HCT116 (cell line): Measurements from ENCODE around the gene LEKR1. TPM values are rescaled to one million over a fixed set of nuclear protein-coding genes. Genes with fewer than 3 reads are reported as not detected.
"Not testable (repeated sequence)": the region's sequence is repeated elsewhere in the genome, so short reads cannot be mapped to it uniquely, and the experiment has no call there.

ENCODE experiments used
- ATAC-seq: fragments of 200-7000 bp; cut with Tn5 transposase; 2 replicates; pipeline ENCODE4 v1.9.1; 2020; ENCODE audit warnings: mild to moderate bottlenecking, moderate library complexity
- BruUV-seq: library from RNA; stranded (reverse); fragments of 400-500 nt; replicated peaks from 2 replicates; lab custom pipeline; 2021; lab: Mats Ljungman, UMichigan
- CTCF ChIA-PET: fragments of 300-600 bp; sonication (Branson Sonifier 250); formaldehyde crosslinking; loops from one replicate; lab custom pipeline; 2021; ENCODE audit warnings: antibody characterized with exemption; lab: Charles Lee
- POLR2A ChIA-PET: fragments of 300-600, 350-600 bp; sonication (Branson Sonifier 250); formaldehyde crosslinking; loops from one replicate; lab custom pipeline; 2021; ENCODE audit warnings: antibody characterized with exemption; lab: Charles Lee
- RAD21 ChIA-PET, 2 experiments: fragments of 300-600 bp; sonication (Branson Sonifier 250); formaldehyde crosslinking; loops; one replicate each; lab custom pipeline; 2023; ENCODE audit warnings: low total read pairs in 2 of 2; ENCODE audit not compliant: uncharacterized antibody in 2 of 2, unreplicated experiment in 2 of 2, low non-redundant PET in 1 of 2; lab: Charles Lee
- DNase-seq: peaks from one replicate; pipeline ENCODE4 v3.0.0-alpha.2; 2010; ENCODE audit warnings: low read depth, low spot score
- H2AFZ ChIP-seq: fragments of 200-600 bp; shearing (Covaris generic), sonication (generic); 2 replicates; pipeline ENCODE4 v1.6.1; 2017; ENCODE audit warnings: low read depth, mixed run types, mixed read lengths, antibody characterized with exemption, low read length; ENCODE audit not compliant: poor library complexity, severe bottlenecking
- H3K27ac ChIP-seq: 2 replicates; pipeline ENCODE4 v1.5.1; 2012; ENCODE audit warnings: low read depth, low read length
- H3K27me3 ChIP-seq: fragments of 200-600 bp; sonication (generic); 2 replicates; pipeline ENCODE4 v1.6.1; 2016; ENCODE audit warnings: mixed run types, low read length, mixed read lengths; ENCODE audit not compliant: insufficient read depth
- H3K36me3 ChIP-seq, 2 experiments: fragments of 200-500 bp in 1 of 2; fragments of 200-600 bp in 1 of 2; sonication (Bioruptor generic) in 1 of 2; sonication (generic) in 1 of 2; 2 replicates each; pipeline versions ENCODE4 v1.5.1 to v1.6.1; 2014 to 2016; ENCODE audit warnings: low read length in 2 of 2, inconsistent platforms in 1 of 2, mixed read lengths in 1 of 2, mixed run types in 1 of 2; ENCODE audit not compliant: insufficient read depth in 2 of 2, control insufficient read depth in 1 of 2
- H3K4me1 ChIP-seq, 2 experiments: fragments of 200-600 bp in 1 of 2; sonication (generic) in 1 of 2; 2 replicates each; pipeline versions ENCODE4 v1.5.1 to v1.6.1; 2012 to 2017; ENCODE audit warnings: low read length in 2 of 2, inconsistent platforms in 1 of 2, mild to moderate bottlenecking in 1 of 2, mixed read lengths in 1 of 2, mixed run types in 1 of 2, moderate library complexity in 1 of 2; ENCODE audit not compliant: insufficient read depth in 2 of 2, control insufficient read depth in 1 of 2
- H3K4me2 ChIP-seq: fragments of 200-600 bp; sonication (generic); 2 replicates; pipeline ENCODE4 v1.6.1; 2017; ENCODE audit warnings: mixed run types, low read length, mixed read lengths
- H3K4me3 ChIP-seq, 2 experiments: fragments of 200-600 bp in 1 of 2; sonication (generic) in 1 of 2; replicated peaks in 1 of 2; 2 replicates each; pipeline ENCODE4 v1.5.1; 2011 to 2016; ENCODE audit warnings: low read length in 2 of 2, control low read depth in 1 of 2, low read depth in 1 of 2, mild to moderate bottlenecking in 1 of 2, mixed read lengths in 1 of 2, mixed run types in 1 of 2
- H3K79me2 ChIP-seq: fragments of 200-600 bp; sonication (generic); 2 replicates; pipeline ENCODE4 v1.6.1; 2017; ENCODE audit warnings: mild to moderate bottlenecking, mixed run types, low read length, moderate library complexity, mixed read lengths; ENCODE audit not compliant: insufficient read depth
- H3K9ac ChIP-seq: fragments of 200-600 bp; sonication (generic); 2 replicates; pipeline ENCODE4 v1.6.1; 2016; ENCODE audit warnings: low read length, mixed read lengths
- H3K9me2 ChIP-seq: fragments of 200-600 bp; sonication (generic), shearing (Covaris generic); 2 replicates; pipeline ENCODE4 v1.6.1; 2017; ENCODE audit warnings: mixed run types, mild to moderate bottlenecking, moderate library complexity; ENCODE audit not compliant: insufficient read depth
- H3K9me3 ChIP-seq, 2 experiments: fragments of 200-500 bp in 1 of 2; fragments of 200-600 bp in 1 of 2; sonication (Bioruptor generic) in 1 of 2; sonication (generic) in 1 of 2; 2 replicates each; pipeline ENCODE4 v1.6.1; 2014 to 2017; ENCODE audit warnings: low read length in 2 of 2, mixed read lengths in 2 of 2, inconsistent platforms in 1 of 2, low read depth in 1 of 2, mild to moderate bottlenecking in 1 of 2, mixed run types in 1 of 2, moderate library complexity in 1 of 2; ENCODE audit not compliant: control insufficient read depth in 1 of 2, insufficient read depth in 1 of 2
- H4K20me1 ChIP-seq: fragments of 200-600 bp; sonication (generic), shearing (Covaris generic); 2 replicates; pipeline ENCODE4 v1.6.1; 2017; ENCODE audit warnings: mixed run types, mild to moderate bottlenecking, moderate library complexity; ENCODE audit not compliant: insufficient read depth
- CBX3 ChIP-seq: IDR thresholded peaks from 2 replicates; pipeline ENCODE4 v1.6.1; 2012; ENCODE audit warnings: low read depth
- EGR1 ChIP-seq: IDR thresholded peaks from 2 replicates; pipeline ENCODE4 v1.6.1; 2012; ENCODE audit warnings: low read depth
- EZH2phosphoT487 ChIP-seq: fragments of 200-600 bp; IDR thresholded peaks from 2 replicates; pipeline ENCODE4 v1.6.1; 2018; ENCODE audit warnings: antibody characterized with exemption, borderline replicate concordance
- JUND ChIP-seq: IDR thresholded peaks from 2 replicates; pipeline ENCODE4 v1.6.1; 2012
- RAD21 ChIP-seq: IDR thresholded peaks from 2 replicates; pipeline ENCODE4 v1.6.1; 2012; ENCODE audit warnings: low read depth, mild to moderate bottlenecking
- TCF7L2 ChIP-seq: IDR thresholded peaks from 2 replicates; pipeline ENCODE4 v1.7.0; 2011; ENCODE audit warnings: borderline replicate concordance, inconsistent platforms; ENCODE audit not compliant: insufficient read depth, insufficient read length; ENCODE audit errors: extremely low read depth
- YY1 ChIP-seq: IDR thresholded peaks from 2 replicates; pipeline ENCODE4 v1.6.1; 2011; ENCODE audit warnings: low read length, low read depth, moderate library complexity, mild to moderate bottlenecking; ENCODE audit not compliant: insufficient replicate concordance; ENCODE audit errors: extremely low read depth
- ZFX ChIP-seq: fragments of 450-650 bp; IDR thresholded peaks from 2 replicates; pipeline ENCODE4 v1.6.1; 2017
- intact Hi-C: fragments of 100-400 bp; cut with micrococcal nuclease; formaldehyde crosslinking; loops from 2 replicates; pipeline ENCODE4 v1.10.0; 2022
- total RNA-seq: library from RNA; stranded (reverse); gene quantifications from one replicate; pipeline ENCODE4 v1.2.1, GENCODE V29; 2021; ENCODE audit not compliant: unreplicated experiment

LEKR1 gene
- total RNA-seq, 1 experiment from 2014 or later, result 2.1 TPM

DNA sequence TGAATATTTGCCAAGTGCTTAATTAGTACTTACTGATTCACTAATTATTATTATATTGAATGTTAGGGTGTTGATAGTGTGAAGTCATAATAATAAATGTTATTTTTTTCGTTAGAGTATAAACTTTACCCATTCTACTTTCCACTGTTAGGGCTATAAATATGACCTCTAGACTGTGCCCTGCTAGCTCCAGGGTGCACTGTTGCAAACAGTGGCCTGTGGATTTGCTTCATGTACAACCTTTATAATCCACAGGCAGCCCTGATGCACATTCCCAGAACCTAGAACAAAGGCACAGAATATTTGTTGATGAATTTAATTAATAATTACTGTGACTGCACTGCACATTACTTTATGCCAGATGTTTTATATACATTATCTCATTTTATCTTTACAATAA is 28.8 kb upstream of the LEKR1 start:
- TF ChIP-seq CBX3 (no peak), YY1 (no peak), ZFX (no peak), JUND (no peak), EZH2phosphoT487 (no peak), EGR1 (no peak), TCF7L2 (no peak), RAD21 (no peak)
- peaks cover 0 to 21% of the 10 kb centered on the region in 2 experiments; a peak in 2 of 4 replicates for H3K4me1 ChIP-seq
- no peak overlapping the region for H3K9ac ChIP-seq
- intact Hi-C loops, result no loop called here
- no peak overlapping the region for H2AFZ ChIP-seq
- no peak overlapping the region for H3K4me2 ChIP-seq
- ChIA-PET CTCF (no interaction called here), RAD21 (no interaction called here), POLR2A (no interaction called here)
- H4K20me1 ChIP-seq, result no peaks in the 10 kb centered on the region
- H3K36me3 ChIP-seq, result peaks cover 0 to 9% of the 10 kb centered on the region in 2 experiments; a peak in 1 of 4 replicates
- no TSS peak for BruUV-seq
- ATAC-seq (no peak), DNase-seq (no peak)
- H3K27ac ChIP-seq, result no peak overlapping the region
- H3K27me3 ChIP-seq, result no peaks in the 10 kb centered on the region
- no peaks in the 10 kb centered on the region for H3K9me2 ChIP-seq
- H3K4me3 ChIP-seq, result no peak overlapping the region
- H3K79me2 ChIP-seq, result no peaks in the 10 kb centered on the region
- H3K9me3 ChIP-seq, result no peaks in the 10 kb centered on the region

DNA sequence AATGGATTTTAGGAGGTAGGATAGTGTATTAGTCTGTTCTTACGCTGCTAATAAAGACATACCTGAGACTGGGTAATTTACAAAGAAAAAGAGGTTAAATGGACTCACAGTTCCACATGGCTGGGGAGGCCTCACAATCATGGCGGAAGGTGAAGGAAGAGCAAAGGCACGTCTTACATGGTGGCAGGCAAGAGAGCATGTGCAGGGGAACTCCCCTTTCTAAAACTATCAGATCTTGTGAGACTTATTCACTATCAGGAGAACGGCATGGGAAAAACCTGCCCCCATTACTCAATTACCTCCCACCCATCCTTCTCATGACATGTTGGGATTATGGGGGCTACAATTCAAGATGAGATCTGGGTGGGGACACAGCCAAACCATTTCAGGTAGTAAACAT is 25.9 kb upstream of the LEKR1 start:
- POLR2A ChIA-PET, RAD21 ChIA-PET, H2AFZ ChIP-seq, BruUV-seq, H3K9ac ChIP-seq, H3K4me2 ChIP-seq, H3K27me3 ChIP-seq, intact Hi-C loops, H3K27ac ChIP-seq, CTCF ChIA-PET, H4K20me1 ChIP-seq, H3K4me3 ChIP-seq, H3K79me2 ChIP-seq, H3K36me3 ChIP-seq, H3K9me3 ChIP-seq, H3K9me2 ChIP-seq, DNase-seq, ATAC-seq: not testable (repeated sequence)
- peaks cover 0 to 12% of the 10 kb centered on the region in 2 experiments; a peak in 2 of 4 replicates for H3K4me1 ChIP-seq
